Neural cell (in vitro differentiated cells): Measurements from ENCODE around the gene CTSK. TPM values are rescaled to one million over a fixed set of nuclear protein-coding genes. Genes with fewer than 3 reads are reported as not detected.
A peak's percentile ranks its signal among the peaks of the same experiment; 100 is the strongest.

Experiments used
- H2AFZ ChIP-seq: fragments of 200-600, 300-800 bp; sonication (generic), shearing (Covaris generic); 2 replicates; pipeline ENCODE4 v1.6.0; 2014; ENCODE audit warnings: low read depth, mild to moderate bottlenecking, antibody characterized with exemption, low read length, moderate library complexity
- H3F3A ChIP-seq: fragments of 200-600 bp; shearing (Covaris generic); 2 replicates; pipeline ENCODE4 v1.6.1; 2016; ENCODE audit warnings: mild to moderate bottlenecking, moderate library complexity, mixed read lengths, antibody characterized with exemption, low read length; ENCODE audit not compliant: insufficient read depth, poor library complexity, severe bottlenecking
- H3K27ac ChIP-seq: fragments of 200-600, 300-800 bp; sonication (generic), shearing (Covaris generic); 2 replicates; pipeline ENCODE4 v1.5.1; 2014; ENCODE audit warnings: mild to moderate bottlenecking, low read length, moderate library complexity
- H3K27me3 ChIP-seq: fragments of 300-800, 200-600 bp; sonication (generic), shearing (Covaris generic); 2 replicates; pipeline ENCODE4 v1.6.0; 2014; ENCODE audit warnings: mild to moderate bottlenecking, low read depth, low read length, moderate library complexity; ENCODE audit not compliant: insufficient read depth
- H3K36me3 ChIP-seq: fragments of 300-800, 200-600 bp; sonication (generic), shearing (Covaris generic); 2 replicates; pipeline ENCODE4 v1.5.1; 2014; ENCODE audit warnings: mild to moderate bottlenecking, antibody characterized with exemption, low read length, moderate library complexity; ENCODE audit not compliant: insufficient read depth
- H3K4me2 ChIP-seq: fragments of 300-800, 200-600 bp; sonication (generic), shearing (Covaris generic); 2 replicates; pipeline ENCODE4 v1.6.0; 2014; ENCODE audit warnings: mild to moderate bottlenecking, low read length
- H3K4me3 ChIP-seq: fragments of 300-800, 200-600 bp; sonication (generic), shearing (Covaris generic); 2 replicates; pipeline ENCODE4 v1.5.1; 2014; ENCODE audit warnings: mild to moderate bottlenecking, low read length, moderate library complexity
- H3K79me2 ChIP-seq: fragments of 200-600 bp; shearing (Covaris generic); replicated peaks from 2 replicates; pipeline ENCODE4 v1.6.0; 2014; ENCODE audit warnings: mild to moderate bottlenecking, low read length, moderate library complexity; ENCODE audit not compliant: insufficient read depth
- H3K9ac ChIP-seq: fragments of 300-800, 200-600 bp; sonication (generic), shearing (Covaris generic); 2 replicates; pipeline ENCODE4 v1.6.1; 2016; ENCODE audit warnings: mild to moderate bottlenecking, low read length, mixed read lengths
- H3K9me2 ChIP-seq: fragments of 200-600 bp; shearing (Covaris generic); 2 replicates; pipeline ENCODE4 v1.6.1; 2016; ENCODE audit warnings: mild to moderate bottlenecking, low read length, mixed read lengths; ENCODE audit not compliant: insufficient read depth
- H3K9me3 ChIP-seq: fragments of 200-600, 300-800 bp; sonication (generic), shearing (Covaris generic); 2 replicates; pipeline ENCODE4 v1.6.1; 2016; ENCODE audit warnings: mild to moderate bottlenecking, mixed run types, low read length, moderate library complexity, mixed read lengths
- H4K20me1 ChIP-seq: fragments of 200-600 bp; shearing (Covaris generic); 2 replicates; pipeline ENCODE4 v1.6.1; 2016; ENCODE audit warnings: mild to moderate bottlenecking, mixed run types; ENCODE audit not compliant: insufficient read depth
- EP300 ChIP-seq: fragments of 450-650 bp; conservative IDR thresholded peaks from 2 replicates; pipeline ENCODE4 v1.6.1; 2014; ENCODE audit warnings: antibody characterized with exemption, mild to moderate bottlenecking, moderate library complexity; ENCODE audit not compliant: poor library complexity, severe bottlenecking
- EZH2 ChIP-seq: fragments of 200-600, 300-800 bp; shearing (Covaris generic), sonication (generic); IDR thresholded peaks from 2 replicates; pipeline ENCODE4 v1.6.1; 2014; ENCODE audit warnings: antibody characterized with exemption, low read length, borderline replicate concordance, mild to moderate bottlenecking; ENCODE audit not compliant: insufficient read depth, poor library complexity, severe bottlenecking
- MXI1 ChIP-seq: fragments of 450-650 bp; conservative IDR thresholded peaks from 2 replicates; pipeline ENCODE4 v1.6.1; 2014; ENCODE audit warnings: antibody characterized with exemption, mild to moderate bottlenecking; ENCODE audit not compliant: poor library complexity, severe bottlenecking
- POLR2AphosphoS5 ChIP-seq: IDR thresholded peaks from 2 replicates; pipeline ENCODE4 v1.6.1; 2012
- RAD21 ChIP-seq: fragments of 450-650 bp; conservative IDR thresholded peaks from 2 replicates; pipeline ENCODE4 v1.6.1; 2014; ENCODE audit warnings: antibody characterized with exemption, mild to moderate bottlenecking, moderate library complexity
- REST ChIP-seq: IDR thresholded peaks from 2 replicates; pipeline ENCODE4 v1.6.1; 2012; ENCODE audit warnings: borderline replicate concordance
- SMC3 ChIP-seq: fragments of 450-650 bp; conservative IDR thresholded peaks from 2 replicates; pipeline ENCODE4 v1.6.1; 2014; ENCODE audit warnings: antibody characterized with exemption, mild to moderate bottlenecking, moderate library complexity; ENCODE audit not compliant: poor library complexity
- TAF1 ChIP-seq: IDR thresholded peaks from 2 replicates; pipeline ENCODE4 v1.6.1; 2012; ENCODE audit warnings: low read depth
- polyA plus RNA-seq: library from polyadenylated mRNA; depleted of rRNA; stranded (reverse); fragments of >200 nt; gene quantifications from 2 replicates; pipeline ENCODE4 v1.2.3, GENCODE V29; 2014
- TF ChIP-seq, protein P1 (sequence below): fragments of 450-650 bp; IDR thresholded peaks from 2 replicates; pipeline ENCODE4 v1.5.1; 2014; ENCODE audit warnings: antibody characterized with exemption, mild to moderate bottlenecking, moderate library complexity; ENCODE audit not compliant: poor library complexity, severe bottlenecking

CTSK gene
- polyA plus RNA-seq, 1 donor from 2014 or later: 8.0 TPM

DNA sequence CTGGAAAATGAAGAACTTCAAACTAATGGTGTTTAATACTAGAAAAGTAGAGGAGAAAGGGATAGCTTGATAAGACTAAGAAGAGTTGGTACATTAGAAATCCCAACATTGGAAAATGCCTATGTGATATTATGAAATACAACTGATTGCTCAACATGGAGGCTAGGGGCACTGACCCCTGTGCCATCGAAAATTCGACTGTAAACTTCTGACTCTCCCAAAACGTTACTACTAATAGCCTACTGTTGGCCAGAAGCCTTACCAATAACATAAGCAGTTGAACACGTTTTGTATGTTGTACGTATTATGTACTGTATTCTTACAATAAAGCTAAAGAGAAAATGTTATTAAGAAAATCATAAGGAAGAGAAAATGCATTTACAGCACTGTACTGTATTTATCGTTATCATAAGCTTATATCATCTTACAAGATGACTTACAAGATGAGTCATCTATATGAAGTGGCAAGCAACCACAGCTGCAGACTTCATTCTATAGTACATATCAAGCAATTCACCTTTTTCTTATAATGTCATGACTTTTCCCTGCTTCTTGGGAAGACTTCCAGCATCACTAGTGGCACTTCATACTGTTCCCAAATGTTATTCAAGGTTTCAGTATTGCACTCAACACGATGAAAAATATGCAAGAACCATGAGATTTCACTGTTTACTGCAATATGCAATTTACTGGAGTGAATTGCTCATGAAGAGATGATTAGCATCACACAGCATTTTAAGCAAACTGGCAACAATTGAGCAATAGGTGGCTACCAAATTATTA, 12.9 kb upstream of the CTSK start:
- no peak overlapping the region for H2AFZ ChIP-seq
- no peaks in the 10 kb centered on the region for H3K27me3 ChIP-seq
- no peak overlapping the region for H3K27ac ChIP-seq
- no peak overlapping the region for H3K9ac ChIP-seq
- H3F3A ChIP-seq: no peaks in the 10 kb centered on the region
- no peaks in the 10 kb centered on the region for H3K9me3 ChIP-seq
- no peaks in the 10 kb centered on the region for H3K9me2 ChIP-seq
- H4K20me1 ChIP-seq: no peaks in the 10 kb centered on the region
- H3K4me2 ChIP-seq: no peak overlapping the region
- H3K4me3 ChIP-seq: no peak overlapping the region
- no peaks in the 10 kb centered on the region for H3K36me3 ChIP-seq
- H3K79me2 ChIP-seq: no peaks in the 10 kb centered on the region
- no peak for TF ChIP-seq MXI1

GRCh38 chr1:150815871-150816270, 7.8 kb upstream of the CTSK start:
- H2AFZ ChIP-seq: no peak overlapping the region
- no peaks in the 10 kb centered on the region for H3K9me3 ChIP-seq
- H3K9ac ChIP-seq: no peak overlapping the region
- H3K27ac ChIP-seq: no peak overlapping the region
- H4K20me1 ChIP-seq: no peaks in the 10 kb centered on the region
- peaks cover 3% of the 10 kb centered on the region for H3K36me3 ChIP-seq
- H3K27me3 ChIP-seq: no peaks in the 10 kb centered on the region
- no peak overlapping the region for H3K4me2 ChIP-seq
- TF ChIP-seq, protein P1, sequence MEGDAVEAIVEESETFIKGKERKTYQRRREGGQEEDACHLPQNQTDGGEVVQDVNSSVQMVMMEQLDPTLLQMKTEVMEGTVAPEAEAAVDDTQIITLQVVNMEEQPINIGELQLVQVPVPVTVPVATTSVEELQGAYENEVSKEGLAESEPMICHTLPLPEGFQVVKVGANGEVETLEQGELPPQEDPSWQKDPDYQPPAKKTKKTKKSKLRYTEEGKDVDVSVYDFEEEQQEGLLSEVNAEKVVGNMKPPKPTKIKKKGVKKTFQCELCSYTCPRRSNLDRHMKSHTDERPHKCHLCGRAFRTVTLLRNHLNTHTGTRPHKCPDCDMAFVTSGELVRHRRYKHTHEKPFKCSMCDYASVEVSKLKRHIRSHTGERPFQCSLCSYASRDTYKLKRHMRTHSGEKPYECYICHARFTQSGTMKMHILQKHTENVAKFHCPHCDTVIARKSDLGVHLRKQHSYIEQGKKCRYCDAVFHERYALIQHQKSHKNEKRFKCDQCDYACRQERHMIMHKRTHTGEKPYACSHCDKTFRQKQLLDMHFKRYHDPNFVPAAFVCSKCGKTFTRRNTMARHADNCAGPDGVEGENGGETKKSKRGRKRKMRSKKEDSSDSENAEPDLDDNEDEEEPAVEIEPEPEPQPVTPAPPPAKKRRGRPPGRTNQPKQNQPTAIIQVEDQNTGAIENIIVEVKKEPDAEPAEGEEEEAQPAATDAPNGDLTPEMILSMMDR: no peak
- no peak for TF ChIP-seq TAF1
- TF ChIP-seq EZH2: no peak
- TF ChIP-seq RAD21: no peak
- no peak for TF ChIP-seq POLR2AphosphoS5
- no peak for TF ChIP-seq EP300
- no peak for TF ChIP-seq SMC3
- no peak for TF ChIP-seq MXI1
- no peak overlapping the region for H3K4me3 ChIP-seq
- no peaks in the 10 kb centered on the region for H3K79me2 ChIP-seq
- H3F3A ChIP-seq: no peaks in the 10 kb centered on the region
- H3K9me2 ChIP-seq: no peaks in the 10 kb centered on the region

GRCh38 chr1:150813028-150813707, 5.1 kb upstream of the CTSK start:
- Histone ChIP-seq H3K4me2 (no peak overlapping the region), H3K9me2 (no peaks in the 10 kb centered on the region), H3F3A (no peaks in the 10 kb centered on the region), H3K9me3 (no peaks in the 10 kb centered on the region), H3K27me3 (no peaks in the 10 kb centered on the region), H3K36me3 (peaks cover 3% of the 10 kb centered on the region), H3K9ac (no peak overlapping the region), H2AFZ (no peak overlapping the region), H3K4me3 (no peak overlapping the region), H3K79me2 (no peaks in the 10 kb centered on the region), H4K20me1 (no peaks in the 10 kb centered on the region), H3K27ac (no peak overlapping the region)
- TF ChIP-seq, protein P1: peak; percentile 36
- TF ChIP-seq POLR2AphosphoS5 (no peak), RAD21 (peak; percentile 33), TAF1 (no peak), SMC3 (peak; percentile 37), EZH2 (no peak), EP300 (no peak), REST (no peak), MXI1 (no peak)
